A673 (cell line): ENCODE results near the gene KMT2C. TPM values are rescaled to one million over a fixed set of nuclear protein-coding genes. Genes with fewer than 3 reads are reported as not detected.

Source experiments
- BruUV-seq: library from RNA; stranded (reverse); fragments of 400-500 nt; replicated peaks from 2 replicates; lab custom pipeline; 2021; lab: Mats Ljungman, UMichigan
- CTCF ChIA-PET: fragments of 300-600 bp; sonication (Branson Sonifier 250); formaldehyde crosslinking; loops from one replicate; lab custom pipeline; 2022; ENCODE audit warnings: antibody characterized with exemption; lab: Charles Lee
- POLR2A ChIA-PET: fragments of 300-600 bp; sonication (Branson Sonifier 250); formaldehyde crosslinking; loops from one replicate; lab custom pipeline; 2022; ENCODE audit warnings: antibody characterized with exemption; ENCODE audit not compliant: low non-redundant PET; lab: Charles Lee
- DNase-seq: peaks from one replicate; pipeline ENCODE4 v3.0.0-alpha.2; 2015; ENCODE audit warnings: low spot score
- H3K27ac ChIP-seq: fragments of 200-600 bp; sonication (generic); 2 replicates; pipeline ENCODE4 v1.5.1; 2016; ENCODE audit warnings: mixed run types, low read depth, mild to moderate bottlenecking, mixed read lengths, antibody characterized with exemption, low read length; ENCODE audit not compliant: poor library complexity, severe bottlenecking
- H3K27me3 ChIP-seq: fragments of 200-600 bp; sonication (generic); replicated peaks from 2 replicates; pipeline ENCODE4 v1.6.1; 2017; ENCODE audit warnings: mixed run types, low read depth, mild to moderate bottlenecking, mixed read lengths, antibody characterized with exemption, low read length; ENCODE audit not compliant: insufficient read depth, poor library complexity
- H3K36me3 ChIP-seq: fragments of 200-600 bp; sonication (generic); 2 replicates; pipeline ENCODE4 v1.6.1; 2016; ENCODE audit warnings: mixed run types, mild to moderate bottlenecking, mixed read lengths, antibody characterized with exemption, low read length; ENCODE audit not compliant: insufficient read depth, poor library complexity, severe bottlenecking
- H3K4me1 ChIP-seq: fragments of 200-600 bp; sonication (generic); 2 replicates; pipeline ENCODE4 v1.6.1; 2017; ENCODE audit warnings: mixed run types, mild to moderate bottlenecking, mixed read lengths, antibody characterized with exemption, low read length; ENCODE audit not compliant: insufficient read depth, poor library complexity, severe bottlenecking
- H3K4me3 ChIP-seq: fragments of 200-600 bp; sonication (generic); 2 replicates; pipeline ENCODE4 v1.5.1; 2016; ENCODE audit warnings: low read depth, mixed run types, mild to moderate bottlenecking, mixed read lengths, low read length; ENCODE audit not compliant: poor library complexity, severe bottlenecking
- H3K9me3 ChIP-seq: fragments of 200-600 bp; sonication (generic); 2 replicates; pipeline ENCODE4 v1.6.1; 2016; ENCODE audit warnings: mixed run types, low read depth, mild to moderate bottlenecking, mixed read lengths, antibody characterized with exemption, low read length; ENCODE audit not compliant: poor library complexity, severe bottlenecking
- EZH2 ChIP-seq: fragments of 200-600 bp; sonication (generic); IDR thresholded peaks from 2 replicates; pipeline ENCODE4 v1.6.1; 2017; ENCODE audit warnings: borderline replicate concordance, low read depth, mild to moderate bottlenecking, mixed read lengths, antibody characterized with exemption, low read length; ENCODE audit not compliant: poor library complexity, severe bottlenecking
- intact Hi-C: fragments of 100-400 bp; cut with micrococcal nuclease; formaldehyde crosslinking; loops from one replicate; pipeline ENCODE4 v1.10.0; 2022; ENCODE audit not compliant: unreplicated experiment
- total RNA-seq: library from RNA; stranded (reverse); gene quantifications from 2 replicates; pipeline ENCODE4 v1.2.3, GENCODE V29; 2021
- TF ChIP-seq, protein P1 (sequence below): fragments of 300-800, 200-600 bp; sonication (generic); conservative IDR thresholded peaks from 2 replicates; pipeline ENCODE4 v1.5.1; 2017; ENCODE audit warnings: low read depth, mild to moderate bottlenecking, antibody characterized with exemption, low read length, moderate library complexity, mixed read lengths

Gene KMT2C
- total RNA-seq, 1 experiment from 2014 or later = 52.9 TPM

DNA sequence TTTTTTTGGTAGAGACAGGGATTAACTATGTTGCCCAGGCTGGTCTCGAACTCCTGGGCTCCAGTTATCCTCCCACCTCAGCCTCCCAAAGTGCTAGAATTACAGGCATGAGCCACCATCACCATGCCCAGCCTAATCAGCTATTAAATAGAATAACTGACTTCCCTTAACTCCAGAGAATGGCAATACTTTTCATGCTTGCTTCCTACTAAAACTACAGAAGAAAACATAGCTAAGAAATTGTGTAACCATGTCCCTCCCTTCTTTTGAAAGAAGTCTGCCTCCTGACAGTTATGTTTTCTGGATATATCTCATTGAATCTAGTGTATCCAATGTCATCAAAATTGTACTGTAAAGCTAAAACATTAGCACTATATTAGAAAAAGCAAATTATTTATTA is 95.6 kb downstream of the KMT2C start:
- Histone ChIP-seq H3K36me3 (no peaks in the 10 kb centered on the region), H3K27me3 (no peaks in the 10 kb centered on the region), H3K9me3 (no peaks in the 10 kb centered on the region), H3K4me1 (peaks cover 19% of the 10 kb centered on the region), H3K27ac (no peak overlapping the region), H3K4me3 (no peak overlapping the region)
- intact Hi-C loops = loop anchor here (5.0 kb wide), 1 partner anchor 92 kb away; no protein-coding TSS in a partner anchor
- ChIA-PET POLR2A (no interaction called here), CTCF (no interaction called here)
- DNase-seq = no peak
- no peak for TF ChIP-seq EZH2
- TF ChIP-seq, protein P1, sequence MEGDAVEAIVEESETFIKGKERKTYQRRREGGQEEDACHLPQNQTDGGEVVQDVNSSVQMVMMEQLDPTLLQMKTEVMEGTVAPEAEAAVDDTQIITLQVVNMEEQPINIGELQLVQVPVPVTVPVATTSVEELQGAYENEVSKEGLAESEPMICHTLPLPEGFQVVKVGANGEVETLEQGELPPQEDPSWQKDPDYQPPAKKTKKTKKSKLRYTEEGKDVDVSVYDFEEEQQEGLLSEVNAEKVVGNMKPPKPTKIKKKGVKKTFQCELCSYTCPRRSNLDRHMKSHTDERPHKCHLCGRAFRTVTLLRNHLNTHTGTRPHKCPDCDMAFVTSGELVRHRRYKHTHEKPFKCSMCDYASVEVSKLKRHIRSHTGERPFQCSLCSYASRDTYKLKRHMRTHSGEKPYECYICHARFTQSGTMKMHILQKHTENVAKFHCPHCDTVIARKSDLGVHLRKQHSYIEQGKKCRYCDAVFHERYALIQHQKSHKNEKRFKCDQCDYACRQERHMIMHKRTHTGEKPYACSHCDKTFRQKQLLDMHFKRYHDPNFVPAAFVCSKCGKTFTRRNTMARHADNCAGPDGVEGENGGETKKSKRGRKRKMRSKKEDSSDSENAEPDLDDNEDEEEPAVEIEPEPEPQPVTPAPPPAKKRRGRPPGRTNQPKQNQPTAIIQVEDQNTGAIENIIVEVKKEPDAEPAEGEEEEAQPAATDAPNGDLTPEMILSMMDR = no peak
- BruUV-seq = no TSS peak

DNA sequence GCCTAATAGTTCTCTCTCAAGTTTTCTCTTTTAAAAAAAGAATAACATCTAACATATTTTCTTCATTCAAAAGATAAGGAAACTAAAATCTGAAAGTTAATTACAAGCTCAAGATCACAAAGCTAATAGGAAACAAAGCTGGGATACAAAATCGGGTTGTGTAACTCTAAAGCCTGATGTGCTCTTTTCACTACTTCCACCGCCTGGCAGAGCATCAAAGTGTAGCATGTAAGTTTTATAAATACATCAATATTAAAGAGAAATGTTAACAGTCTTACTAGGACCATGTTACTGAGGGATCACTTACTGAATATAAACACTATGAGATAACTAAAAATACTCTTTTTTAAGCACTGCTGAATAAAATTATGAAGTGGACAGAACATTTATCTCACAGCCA is 97.2 kb downstream of the KMT2C start:
- TF ChIP-seq EZH2 = no peak
- TF ChIP-seq, protein P1 = no peak
- Histone ChIP-seq H3K9me3 (no peaks in the 10 kb centered on the region), H3K36me3 (no peaks in the 10 kb centered on the region), H3K4me3 (no peak overlapping the region), H3K4me1 (peaks cover 19% of the 10 kb centered on the region), H3K27me3 (no peaks in the 10 kb centered on the region), H3K27ac (no peak overlapping the region)
- DNase-seq = no peak
- POLR2A ChIA-PET = interaction anchor here (0.8 kb wide), 1 partner anchor 26 kb away, joined by 3 read pairs; no protein-coding TSS in a partner anchor
- intact Hi-C loops = no loop called here
- BruUV-seq = no TSS peak
- CTCF ChIA-PET = interaction anchor here (0.8 kb wide), 1 partner anchor 369 kb away, joined by 3 read pairs; no protein-coding TSS in a partner anchor

DNA sequence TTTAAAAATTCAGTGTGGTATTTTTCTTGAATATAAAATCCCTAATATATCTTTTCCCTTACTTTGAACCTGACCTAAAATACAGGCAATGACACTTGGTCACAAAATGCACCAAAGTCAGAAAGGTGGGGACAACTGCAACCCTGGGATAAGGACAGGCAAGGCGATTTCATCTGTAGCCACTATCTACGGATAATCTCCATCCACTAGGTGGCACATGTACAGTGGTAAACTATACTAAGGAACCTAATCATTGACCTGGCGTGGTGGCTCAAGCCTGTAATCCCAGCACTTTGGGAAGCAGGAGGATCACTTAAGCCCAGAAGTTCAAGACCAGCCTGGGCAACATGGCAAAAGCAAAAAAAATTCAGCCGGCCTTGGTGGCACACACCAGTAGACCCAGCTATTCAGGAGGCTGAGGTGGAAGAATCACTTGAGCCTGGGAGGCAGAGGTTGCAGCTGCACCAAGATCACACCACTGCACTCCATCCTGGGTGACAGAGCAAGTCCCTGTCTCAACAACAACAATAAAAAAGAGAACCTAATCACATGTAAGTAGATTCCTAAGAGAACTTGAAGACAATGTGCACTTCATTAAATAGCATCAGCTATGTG is 98.9 kb downstream of the KMT2C start:
- intact Hi-C loops = loop anchor here (2.0 kb wide), 1 partner anchor 370 kb away; no protein-coding TSS in a partner anchor
- DNase-seq = peak; percentile 51
- BruUV-seq = no TSS peak
- no peaks in the 10 kb centered on the region for H3K9me3 ChIP-seq
- no peak overlapping the region for H3K27ac ChIP-seq
- TF ChIP-seq EZH2 = no peak
- TF ChIP-seq, protein P1 = peak; percentile 69
- POLR2A ChIA-PET = interaction anchor here (0.5 kb wide), 1 partner anchor 94 kb away, joined by 9 read pairs; no protein-coding TSS in a partner anchor
- H3K4me3 ChIP-seq = no peak overlapping the region
- H3K36me3 ChIP-seq = no peaks in the 10 kb centered on the region
- H3K4me1 ChIP-seq = peaks cover 19% of the 10 kb centered on the region
- H3K27me3 ChIP-seq = no peaks in the 10 kb centered on the region
- CTCF ChIA-PET = interaction anchor here (0.5 to 1.0 kb wide), 4 partner anchors 287 to 555 kb away, joined by 3 to 5 read pairs (median 3); no protein-coding TSS in a partner anchor
